GM23338 (cell line): ENCODE results near the gene CSF3. TPM values are rescaled to one million over a fixed set of nuclear protein-coding genes. Genes with fewer than 3 reads are reported as not detected.
A peak's percentile ranks its signal among the peaks of the same experiment; 100 is the strongest.

Source experiments
- ATAC-seq: fragments of 200-7000 bp; cut with Tn5 transposase; 3 replicates; pipeline ENCODE4 v1.9.1; 2020
- DNase-seq: peaks from one replicate; pipeline ENCODE4 v3.0.0-alpha.2; 2015; ENCODE audit warnings: low spot score
- H2AFZ ChIP-seq: fragments of 200-600 bp; sonication (generic); 2 replicates; pipeline ENCODE4 v1.8.0; 2016; ENCODE audit warnings: antibody characterized with exemption, mild to moderate bottlenecking, moderate library complexity
- H3F3A ChIP-seq: fragments of 200-600 bp; sonication (generic); replicated peaks from 2 replicates; pipeline ENCODE4 v1.8.0; 2017; ENCODE audit warnings: antibody characterized with exemption, mixed run types, low read depth
- H3K27ac ChIP-seq: fragments of 200-600 bp; sonication (generic); 2 replicates; pipeline ENCODE4 v1.6.1; 2016; ENCODE audit warnings: low read depth
- H3K27me3 ChIP-seq: fragments of 200-600 bp; sonication (generic); 2 replicates; pipeline ENCODE4 v1.8.0; 2016; ENCODE audit warnings: mild to moderate bottlenecking, mixed run types, moderate library complexity; ENCODE audit not compliant: insufficient read depth
- H3K36me3 ChIP-seq: fragments of 200-600 bp; sonication (generic); 2 replicates; pipeline ENCODE4 v1.8.0; 2016; ENCODE audit warnings: mild to moderate bottlenecking; ENCODE audit not compliant: insufficient read depth
- H3K4me1 ChIP-seq: fragments of 200-600 bp; sonication (generic); 2 replicates; pipeline ENCODE4 v1.8.0; 2016; ENCODE audit warnings: mild to moderate bottlenecking, moderate library complexity; ENCODE audit not compliant: insufficient read depth
- H3K4me2 ChIP-seq: fragments of 200-600 bp; sonication (generic); 2 replicates; pipeline ENCODE4 v1.7.1; 2017; ENCODE audit warnings: mixed run types
- H3K4me3 ChIP-seq: fragments of 200-600 bp; sonication (generic); 2 replicates; pipeline ENCODE4 v1.6.1; 2016; ENCODE audit warnings: mixed run types
- H3K79me2 ChIP-seq: fragments of 200-600 bp; sonication (generic); replicated peaks from 2 replicates; pipeline ENCODE4 v1.8.0; 2017; ENCODE audit warnings: mild to moderate bottlenecking; ENCODE audit not compliant: insufficient read depth
- H3K9me2 ChIP-seq: fragments of 200-600 bp; sonication (generic); 2 replicates; pipeline ENCODE4 v1.8.0; 2017; ENCODE audit not compliant: insufficient read depth
- H4K20me1 ChIP-seq: fragments of 200-600 bp; sonication (generic); replicated peaks from 2 replicates; pipeline ENCODE4 v1.8.0; 2017; ENCODE audit warnings: mild to moderate bottlenecking; ENCODE audit not compliant: insufficient read depth
- H3K27ac Mint-ChIP-seq: 2 replicates; pipeline ENCODE4 v1.8.0; 2020; ENCODE audit warnings: inconsistent platforms, mild to moderate bottlenecking, moderate library complexity, mixed read lengths
- H3K27me3 Mint-ChIP-seq: 3 replicates; pipeline ENCODE4 v1.8.0; 2022; ENCODE audit warnings: low read depth, mild to moderate bottlenecking, moderate library complexity, mixed read lengths, inconsistent platforms; ENCODE audit not compliant: insufficient read depth, poor library complexity
- H3K36me3 Mint-ChIP-seq: 3 replicates; pipeline ENCODE4 v1.8.0; 2021; ENCODE audit warnings: low read depth, mild to moderate bottlenecking, inconsistent platforms, moderate library complexity, mixed read lengths
- H3K4me1 Mint-ChIP-seq: 3 replicates; pipeline ENCODE4 v1.8.0; 2020; ENCODE audit warnings: mild to moderate bottlenecking, inconsistent platforms, mixed read lengths
- H3K4me3 Mint-ChIP-seq: 3 replicates; pipeline ENCODE4 v1.8.0; 2021; ENCODE audit warnings: moderate library complexity, mild to moderate bottlenecking, inconsistent platforms, mixed read lengths
- H3K9me3 Mint-ChIP-seq: 3 replicates; pipeline ENCODE4 v1.8.0; 2020; ENCODE audit warnings: moderate library complexity, mild to moderate bottlenecking, inconsistent platforms, mixed read lengths
- CREB1 ChIP-seq: fragments of 250-450 bp; sonication (Bioruptor Pico); IDR thresholded peaks from 2 replicates; pipeline ENCODE4 v1.5.0; 2020; ENCODE audit warnings: low read depth, mild to moderate bottlenecking, moderate library complexity
- CTCF ChIP-seq, 2 experiments: fragments of 200-600 bp in 1 of 2; sonication (generic) in 1 of 2; conservative IDR thresholded peaks; 2 replicates each; pipeline versions ENCODE4 v1.5.1 to v1.6.1; 2016 to 2017; ENCODE audit warnings: antibody characterized with exemption in 2 of 2, low read depth in 2 of 2, mild to moderate bottlenecking in 2 of 2, moderate library complexity in 1 of 2
- ETS1 ChIP-seq: IDR thresholded peaks from 2 replicates; pipeline ENCODE4 v1.6.1; 2016; ENCODE audit warnings: antibody characterized with exemption
- EZH2phosphoT487 ChIP-seq: fragments of 200-600 bp; sonication (generic); IDR thresholded peaks from one replicate; pipeline ENCODE4 v1.8.1; 2018; ENCODE audit warnings: antibody characterized with exemption; ENCODE audit not compliant: unreplicated experiment
- JUNB ChIP-seq: IDR thresholded peaks from one replicate; pipeline ENCODE4 v1.6.1; 2016; ENCODE audit warnings: antibody characterized with exemption; ENCODE audit not compliant: unreplicated experiment
- NANOG ChIP-seq: IDR thresholded peaks from 2 replicates; pipeline ENCODE4 v1.6.1; 2016; ENCODE audit warnings: antibody characterized with exemption, borderline replicate concordance
- POLR2AphosphoS5 ChIP-seq: IDR thresholded peaks from 2 replicates; pipeline ENCODE4 v1.6.1; 2016; ENCODE audit warnings: antibody characterized with exemption, low read depth
- REST ChIP-seq: IDR thresholded peaks from one replicate; pipeline ENCODE4 v1.6.1; 2018; ENCODE audit warnings: antibody characterized with exemption; ENCODE audit not compliant: unreplicated experiment
- ZNF114 ChIP-seq: fragments of 250-450 bp; sonication (Bioruptor Pico); IDR thresholded peaks from 2 replicates; pipeline ENCODE4 v1.5.0; 2020; ENCODE audit warnings: mild to moderate bottlenecking, moderate library complexity
- ZNF331 ChIP-seq: fragments of 250-450 bp; sonication (Bioruptor Pico); IDR thresholded peaks from 2 replicates; pipeline ENCODE4 v1.5.0; 2020; ENCODE audit warnings: low read depth, mild to moderate bottlenecking, moderate library complexity
- polyA plus RNA-seq: library from polyadenylated mRNA; unstranded; fragments of >200 nt; fragmentation: Nextera tagmentation; extraction: Ambion mirVana; gene quantifications from 2 replicates; pipeline ENCODE4 v1.2.1, GENCODE V29; 2016
- total RNA-seq: library from RNA; depleted of rRNA; stranded (reverse); fragments of >200 nt; shearing (Covaris generic); gene quantifications from 2 replicates; pipeline ENCODE4 v1.2.3, GENCODE V29; 2014

CSF3 gene
- total and polyA plus RNA-seq, 2 experiments from 2014 or later, result not detected

- no peak for TF ChIP-seq CTCF (conservative IDR thresholded peaks at IDR 0.05; ENCODE audit: low read depth in 2 of 2)
- no peak for TF ChIP-seq REST
- TF ChIP-seq NANOG, result no peak
- TF ChIP-seq ETS1, result no peak
- no peak for TF ChIP-seq JUNB
- no peak for TF ChIP-seq POLR2AphosphoS5
- no peak for TF ChIP-seq EZH2phosphoT487
These were observed 1.1 kb downstream of the CSF3 start (continued) for GRCh38 chr17:40015998-40016985.

- Histone ChIP-seq H3K4me3 (no peak overlapping the region), H2AFZ (no peak overlapping the region), H3K9me2 (no peaks in the 10 kb centered on the region), H3K36me3 (peaks cover 3% of the 10 kb centered on the region; the same call in 1 of the 2 replicates), H3K79me2 (no peaks in the 10 kb centered on the region), H3F3A (peaks cover 4% of the 10 kb centered on the region; the same call in 1 of the 2 replicates), H3K27ac (no peak overlapping the region), H3K4me1 (peaks cover 28% of the 10 kb centered on the region), H4K20me1 (no peaks in the 10 kb centered on the region), H3K27me3 (no peaks in the 10 kb centered on the region), H3K4me2 (no peak overlapping the region)
- peaks cover 42% of the 10 kb centered on the region for H3K4me1 Mint-ChIP-seq
- peak overlapping the region; percentile 45; the same call in 1 of the 3 replicates for H3K4me3 Mint-ChIP-seq
- H3K36me3 Mint-ChIP-seq, result peaks cover 28% of the 10 kb centered on the region
- no peak overlapping the region for H3K27ac Mint-ChIP-seq
- ATAC-seq, result no peak
- H3K9me3 Mint-ChIP-seq, result no peaks in the 10 kb centered on the region
- peaks cover 32% of the 10 kb centered on the region for H3K27me3 Mint-ChIP-seq
- DNase-seq, result no peak
- no peak for TF ChIP-seq CREB1 (CRISPR knock-in tag)
- no peak for TF ChIP-seq ZNF114 (CRISPR knock-in tag)
- TF ChIP-seq ETS1, result no peak
- TF ChIP-seq ZNF331 (CRISPR knock-in tag), result no peak
- TF ChIP-seq POLR2AphosphoS5, result no peak
- no peak for TF ChIP-seq CTCF (conservative IDR thresholded peaks at IDR 0.05; ENCODE audit: low read depth in 2 of 2)
These were observed 2.3 kb downstream of the CSF3 start for GRCh38 chr17:40017422-40018080.
